PC-3 (cell line): ENCODE results near the gene MON1B.

Source experiments
- CTCF ChIP-seq: fragments of 300-600 bp; sonication (generic); conservative IDR thresholded peaks from 2 replicates; pipeline ENCODE4 v1.5.1; 2017; ENCODE audit warnings: antibody characterized with exemption, low read depth, mild to moderate bottlenecking, low read length
- EZH2 ChIP-seq: fragments of 300-600 bp; sonication (generic); IDR thresholded peaks from one replicate; pipeline ENCODE4 v1.6.1; 2017; ENCODE audit warnings: antibody characterized with exemption, mild to moderate bottlenecking, low read length; ENCODE audit not compliant: unreplicated experiment
- EZH2phosphoT487 ChIP-seq: fragments of 300-600 bp; sonication (generic); IDR thresholded peaks from 2 replicates; pipeline ENCODE4 v1.6.1; 2018; ENCODE audit warnings: mild to moderate bottlenecking, antibody characterized with exemption, low read length, borderline replicate concordance

DNA sequence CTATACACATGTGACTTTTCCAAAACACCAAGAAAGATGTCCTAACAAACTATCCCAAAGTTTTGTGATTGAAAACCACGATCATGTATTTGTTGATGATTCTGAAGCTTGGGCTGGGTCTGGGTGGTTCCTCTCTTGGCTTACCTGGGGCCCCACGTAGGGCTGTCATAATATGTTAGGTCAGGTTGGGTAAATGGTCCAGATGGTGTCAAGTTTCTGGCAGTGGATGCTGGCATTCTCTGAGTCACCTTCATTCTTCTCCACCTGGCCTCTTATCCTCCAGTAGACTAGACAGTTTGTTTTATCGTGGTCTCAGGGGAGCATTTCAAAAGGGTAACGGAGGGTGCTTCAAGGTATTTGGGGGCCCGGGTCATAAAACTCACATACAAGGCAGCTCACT lies 47.6 kb downstream of the MON1B start:
- TF ChIP-seq CTCF, result no peak
- no peak for TF ChIP-seq EZH2phosphoT487
- TF ChIP-seq EZH2, result no peak
